GM18511 (cell line): ENCODE measurements around the gene ORC5.
"Not testable (repeated sequence)": the region's sequence is repeated elsewhere in the genome, so short reads cannot be mapped to it uniquely, and the experiment has no call there.

Experiments
- ATAC-seq: cut with Tn5 transposase; IDR thresholded peaks from one replicate; pipeline ENCODE4 v1.9.1; 2021; ENCODE audit warnings: mild to moderate bottlenecking, moderate library complexity; ENCODE audit not compliant: unreplicated experiment

Gene ORC5

DNA sequence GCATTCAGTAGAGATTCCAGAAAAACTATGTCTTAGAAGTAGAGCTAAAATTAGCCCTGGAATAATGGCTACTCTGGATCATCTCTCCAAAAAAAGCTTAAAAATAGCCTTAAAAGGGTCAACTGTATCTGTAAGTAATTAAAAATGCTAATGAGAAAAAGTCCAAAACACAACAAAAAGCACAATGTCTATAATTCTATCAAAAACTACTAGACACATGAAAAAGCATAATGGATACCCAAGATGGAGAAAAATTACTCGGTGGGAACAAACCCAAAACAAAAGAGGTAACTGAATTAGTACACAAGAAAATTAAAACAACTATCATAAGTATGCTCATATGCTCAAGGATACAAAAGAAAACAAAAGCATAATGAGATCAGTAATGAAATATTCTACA lies 15.4 kb downstream of the ORC5 start:
- no peak for ATAC-seq

DNA sequence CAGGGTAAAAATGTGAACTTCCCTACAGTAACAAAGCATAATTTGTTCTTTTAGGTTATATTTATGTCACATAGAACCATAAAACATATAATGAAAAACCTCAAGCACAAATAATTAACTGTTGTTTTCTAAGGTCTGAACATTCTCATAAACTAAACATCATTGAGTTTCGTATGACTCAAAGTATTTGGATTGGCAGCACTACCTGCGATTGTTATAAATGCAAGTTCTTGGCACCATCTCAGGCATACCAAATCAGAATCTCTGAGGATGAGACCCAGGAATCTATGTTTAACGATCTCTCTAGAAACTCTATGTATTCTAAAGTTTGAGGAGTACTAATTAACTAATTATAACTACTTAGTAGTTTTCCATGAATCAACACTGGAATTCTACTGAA lies 22.5 kb downstream of the ORC5 start:
- ATAC-seq, result no peak

DNA sequence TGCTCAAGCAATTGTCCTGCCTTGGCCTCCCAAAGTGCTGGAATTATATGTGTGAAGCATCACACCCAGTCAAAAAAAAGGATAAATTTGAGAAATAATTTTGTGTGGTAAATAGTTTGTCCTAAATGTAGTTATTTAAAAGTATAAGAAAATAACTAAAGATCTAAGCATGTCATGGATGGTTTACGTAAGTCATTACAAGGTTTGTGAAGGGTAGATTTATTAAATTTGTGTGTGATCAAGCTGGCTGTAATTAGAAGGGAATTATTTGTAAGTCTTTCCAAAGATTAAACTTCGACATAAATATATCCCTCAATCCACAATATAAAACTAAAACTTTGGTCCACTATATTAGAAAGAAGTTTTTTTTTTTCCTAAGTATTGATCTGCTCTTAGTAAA lies 28.6 kb downstream of the ORC5 start:
- ATAC-seq, result no peak

DNA sequence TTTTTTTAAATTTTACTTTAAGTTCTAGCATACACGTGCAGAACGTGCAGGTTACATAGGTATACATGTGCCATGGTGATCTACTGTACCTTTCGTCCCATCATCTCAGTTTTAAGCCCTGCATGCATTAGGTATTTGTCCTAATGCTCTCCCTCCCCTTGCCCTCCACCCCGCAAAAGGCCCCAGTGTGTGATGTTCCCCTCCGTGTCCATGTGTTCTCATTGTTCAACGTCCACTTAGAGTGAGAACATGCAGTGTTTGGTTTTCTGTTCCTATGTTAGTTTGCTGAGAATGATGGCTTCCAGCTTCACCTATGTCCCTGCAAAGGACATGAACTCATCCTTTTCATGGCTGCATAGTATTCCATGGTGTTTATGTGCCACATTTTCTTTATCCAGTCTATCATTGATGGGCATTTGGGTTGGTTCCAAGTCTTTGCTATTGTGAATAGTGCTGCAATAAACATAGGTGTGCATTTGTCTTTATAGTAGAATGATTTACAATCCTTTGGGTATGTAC lies 30.2 kb downstream of the ORC5 start:
- not testable (repeated sequence) for ATAC-seq

DNA sequence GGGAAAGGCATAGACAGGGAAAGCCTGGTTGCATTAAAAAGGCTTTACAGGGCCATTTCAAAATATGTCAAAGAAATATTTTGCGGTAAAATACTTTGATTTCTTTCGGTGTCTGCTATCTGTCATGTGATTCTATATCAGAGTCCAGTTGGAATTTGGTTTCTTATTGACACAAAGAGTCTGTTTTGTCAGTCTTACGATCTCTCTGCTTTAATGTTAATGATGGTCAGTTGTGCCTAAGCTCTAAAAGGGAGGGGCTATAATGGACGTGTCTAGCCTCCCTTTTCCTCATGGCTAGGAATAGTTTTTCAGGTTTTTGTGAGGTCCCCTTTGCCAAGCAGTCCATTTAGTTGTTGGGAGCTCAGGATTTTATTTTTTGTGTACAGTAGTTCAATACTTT lies 31.5 kb downstream of the ORC5 start:
- ATAC-seq, result no peak

DNA sequence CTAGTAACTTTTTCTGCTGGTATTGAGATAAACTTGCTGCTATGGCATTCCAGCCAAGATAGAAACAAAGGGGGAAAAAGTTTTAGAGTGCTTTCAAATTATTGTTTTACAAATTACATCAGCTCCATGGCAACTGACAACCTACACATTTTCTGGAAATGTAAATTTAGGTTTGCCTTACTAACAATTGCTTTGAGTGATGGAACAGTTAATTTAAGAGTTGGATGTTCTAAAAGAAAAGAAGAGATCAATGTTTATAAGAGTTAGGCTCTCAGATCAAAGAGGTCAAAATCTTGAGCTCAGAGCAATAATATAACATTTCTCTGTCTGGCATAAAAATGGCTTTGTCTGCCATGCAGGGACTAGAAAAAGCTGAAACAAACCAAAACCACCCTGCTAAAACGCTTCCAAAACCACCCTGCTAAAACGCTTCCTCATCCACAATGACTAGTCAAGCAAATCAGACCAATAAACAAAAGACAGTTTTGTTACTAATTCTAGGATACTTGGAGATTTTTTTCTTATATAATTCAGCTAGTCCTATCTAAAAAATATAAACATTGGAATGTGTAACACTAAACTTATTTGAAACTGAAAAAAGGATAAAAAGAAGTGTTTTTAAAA lies 32.3 kb downstream of the ORC5 start:
- no peak for ATAC-seq

DNA sequence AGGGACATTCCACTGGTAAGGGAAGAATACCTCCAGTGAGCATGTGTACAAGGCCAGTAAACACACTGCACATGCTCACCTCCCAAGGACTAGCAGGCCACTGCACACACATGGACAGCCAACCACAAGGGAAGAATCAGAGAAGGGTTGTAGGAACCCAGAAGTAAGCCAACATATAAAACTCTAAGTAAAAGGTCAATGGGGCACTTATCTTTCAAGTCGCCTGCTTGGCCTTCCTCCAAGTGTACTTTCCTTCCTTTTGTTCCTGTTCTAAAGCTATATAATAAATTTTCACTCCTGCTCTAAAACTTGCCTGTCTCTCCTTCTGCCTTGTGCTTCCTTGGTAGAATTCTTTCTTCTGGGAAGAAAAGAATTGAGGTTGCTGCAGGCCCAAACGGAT lies 33.0 kb downstream of the ORC5 start:
- ATAC-seq, result no peak

DNA sequence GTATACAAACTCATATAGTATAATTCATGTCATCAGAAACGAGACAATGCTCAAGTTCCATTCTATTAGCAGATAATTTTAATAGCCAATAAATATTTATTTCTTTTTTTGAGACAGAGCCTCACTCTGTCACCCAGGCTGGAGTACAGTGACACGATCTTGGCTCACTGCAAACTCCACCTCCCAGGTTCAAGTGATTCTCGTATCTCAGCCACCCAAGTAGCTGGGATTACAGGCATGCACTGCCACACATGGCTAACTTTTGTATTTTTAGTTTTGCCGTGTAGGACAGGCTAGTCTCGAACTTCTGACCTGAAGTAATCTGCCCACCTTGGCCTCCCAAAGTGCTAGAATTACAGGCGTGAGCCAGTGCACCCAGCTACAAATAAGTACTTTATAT lies 45.7 kb downstream of the ORC5 start:
- ATAC-seq, result no peak

DNA sequence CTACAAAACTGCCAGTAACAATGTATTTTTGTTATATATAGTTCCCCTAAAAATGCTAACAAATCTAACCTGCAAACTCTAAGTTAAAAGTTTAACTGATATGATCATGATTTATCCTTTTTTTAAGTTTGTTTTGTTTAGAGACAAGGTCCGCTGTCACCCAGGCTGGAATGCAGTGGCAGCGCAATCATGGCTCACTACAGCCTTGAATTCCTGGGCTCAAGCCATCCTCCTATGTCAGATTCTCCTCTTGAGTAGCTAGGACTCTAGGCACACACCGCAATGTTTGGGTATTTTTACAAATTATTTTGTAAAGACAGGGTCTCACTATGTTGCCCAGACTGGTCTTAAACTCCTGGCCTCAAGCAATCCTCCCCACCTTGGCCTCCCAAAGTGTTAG lies 46.6 kb downstream of the ORC5 start:
- no peak for ATAC-seq

DNA sequence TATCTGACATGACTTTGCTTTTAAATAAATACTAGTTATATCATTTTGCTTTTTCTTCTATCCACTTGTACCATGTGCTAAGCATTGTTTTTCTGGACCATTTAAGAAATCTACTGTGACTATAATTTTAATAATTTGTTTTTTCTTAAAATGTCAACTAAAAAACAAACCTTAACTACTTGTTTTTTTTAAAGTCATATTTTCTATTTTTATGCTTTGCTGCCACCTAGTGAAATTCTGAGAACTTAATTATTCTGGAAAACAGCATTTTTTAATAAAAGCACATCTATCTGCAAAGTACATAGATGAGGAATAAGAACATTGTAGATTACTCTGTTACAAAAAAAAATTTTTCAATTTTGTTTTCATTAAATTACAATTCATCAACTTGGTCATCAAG lies 47.4 kb downstream of the ORC5 start:
- no peak for ATAC-seq

DNA sequence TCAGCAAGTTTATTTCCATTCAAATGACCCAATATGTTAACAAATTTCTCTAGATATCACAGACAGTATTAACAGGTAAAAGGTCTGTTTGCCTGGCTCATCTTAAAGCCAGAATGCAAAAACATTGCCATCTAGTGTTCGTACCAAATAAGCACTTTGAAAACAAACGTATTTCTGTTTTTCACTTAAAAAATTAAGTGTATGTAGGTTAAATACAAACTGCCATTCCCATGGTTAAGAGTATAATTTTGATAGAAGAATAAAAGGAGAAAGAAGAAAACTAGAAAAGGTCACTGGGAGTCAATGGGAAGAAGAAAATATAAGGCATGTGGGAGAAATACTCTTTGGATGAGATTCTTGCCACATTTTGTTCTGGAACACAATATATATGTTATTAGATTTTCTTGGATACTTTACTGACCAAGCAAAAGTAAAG lies 51.0 kb downstream of the ORC5 start:
- no peak for ATAC-seq

DNA sequence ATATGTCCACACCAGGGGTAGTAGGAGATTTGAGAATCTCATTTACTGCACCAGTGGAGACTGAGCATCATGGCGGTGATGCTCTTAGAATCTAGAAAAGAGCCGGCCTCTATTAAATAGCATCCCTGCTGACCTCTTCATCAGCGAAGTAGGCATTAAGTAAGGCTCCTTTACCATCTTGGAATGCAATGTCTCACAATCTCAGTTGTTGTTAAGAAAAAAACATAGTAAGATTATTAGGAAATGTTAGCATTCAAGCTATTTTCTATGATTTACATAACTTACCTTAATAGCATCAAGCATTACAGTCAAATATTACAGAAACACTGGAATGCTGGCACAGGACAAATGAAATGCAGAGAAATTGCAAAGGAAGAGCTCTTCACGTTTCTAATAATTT lies 54.5 kb downstream of the ORC5 start:
- ATAC-seq, result no peak

DNA sequence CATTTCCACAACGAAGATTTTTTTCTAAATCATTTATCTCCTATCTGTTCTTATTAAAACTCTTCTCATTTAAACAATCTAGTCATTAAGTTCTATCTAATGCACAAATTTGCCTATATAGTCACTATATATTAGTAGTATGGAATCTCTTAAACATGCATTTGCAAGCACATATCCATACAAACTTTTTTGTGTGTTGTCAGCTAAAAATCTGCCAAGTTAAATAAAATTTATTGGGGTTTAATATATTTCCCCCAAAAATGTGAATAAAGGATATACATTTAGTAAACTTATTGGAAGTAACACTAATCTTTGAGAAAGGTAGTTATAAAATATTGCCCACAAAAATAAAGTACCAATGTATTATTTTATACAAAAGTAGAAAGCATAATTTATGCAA lies 55.3 kb downstream of the ORC5 start:
- no peak for ATAC-seq

DNA sequence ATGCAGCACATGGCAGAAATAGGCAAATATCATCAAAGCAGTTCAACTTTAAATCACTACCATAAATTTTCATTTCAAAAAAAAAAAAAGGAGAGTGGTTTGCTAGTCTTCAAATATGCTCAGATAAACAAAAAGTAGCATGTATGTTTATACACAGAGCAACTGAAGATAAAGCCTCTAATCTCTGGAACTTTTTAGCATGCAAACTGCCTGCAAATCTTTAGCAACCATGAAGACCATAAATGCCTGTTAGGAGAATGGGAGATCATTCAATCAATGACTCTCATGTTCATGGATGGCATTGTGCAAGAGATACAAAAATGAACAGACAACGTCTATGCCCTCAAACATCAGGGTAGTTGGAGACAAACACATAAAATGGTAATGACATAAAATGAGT lies 57.3 kb downstream of the ORC5 start:
- ATAC-seq, result no peak

DNA sequence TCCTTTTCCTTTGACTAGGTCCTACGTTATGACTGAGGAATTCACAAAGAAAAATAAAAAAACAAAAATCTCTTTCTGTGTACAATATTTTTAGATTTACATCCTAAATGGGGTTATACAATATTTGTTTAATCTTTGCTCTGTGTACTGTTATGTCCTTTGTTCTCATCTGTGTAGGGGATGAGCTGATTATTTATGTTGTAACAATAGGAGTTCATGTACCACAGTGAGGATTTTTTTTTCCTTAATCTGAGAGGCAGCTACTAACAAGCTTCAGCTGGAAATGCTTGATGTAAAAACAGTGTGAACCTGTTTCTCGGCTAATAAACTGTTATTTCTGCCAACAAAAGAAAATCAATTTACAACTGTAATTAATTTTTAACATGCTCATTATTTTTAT lies 58.0 kb downstream of the ORC5 start:
- ATAC-seq, result no peak

DNA sequence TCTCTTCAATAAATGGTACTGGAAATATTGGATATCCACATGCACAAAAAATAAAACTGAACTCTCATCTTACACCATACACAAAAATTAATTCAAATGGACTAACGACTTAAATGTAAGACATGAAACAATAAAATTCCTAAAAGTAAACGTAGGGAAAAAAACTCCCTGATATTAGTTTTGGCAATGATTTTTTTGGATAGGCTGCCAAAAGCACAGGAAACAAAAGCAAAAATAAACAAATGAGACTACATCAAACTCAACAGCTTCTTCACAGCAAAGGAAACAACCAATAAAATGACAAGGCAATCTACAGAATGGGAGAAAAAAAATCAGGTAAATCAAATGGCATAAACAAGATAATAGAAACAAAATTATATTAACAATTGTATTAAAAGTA lies 65.7 kb downstream of the ORC5 start:
- ATAC-seq, result no peak

DNA sequence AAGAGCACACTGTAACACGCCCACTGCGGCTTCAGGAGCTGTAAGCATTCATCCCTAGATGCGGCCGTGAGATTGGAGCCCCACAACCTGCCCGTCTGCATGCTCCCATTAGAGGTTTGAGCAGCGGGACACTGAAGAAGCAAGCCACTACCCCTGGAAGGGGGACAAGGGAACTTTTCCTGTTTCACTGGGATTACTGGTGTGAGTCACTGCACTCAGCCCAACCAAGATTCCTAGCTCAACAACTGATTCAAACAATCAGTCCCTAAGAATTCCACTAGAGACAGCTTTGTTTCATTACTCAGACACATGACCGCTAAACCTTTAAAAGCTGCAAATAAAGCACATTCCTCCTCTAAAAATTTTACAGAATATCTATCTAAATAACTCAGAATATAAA lies 69.8 kb downstream of the ORC5 start:
- ATAC-seq, result no peak

DNA sequence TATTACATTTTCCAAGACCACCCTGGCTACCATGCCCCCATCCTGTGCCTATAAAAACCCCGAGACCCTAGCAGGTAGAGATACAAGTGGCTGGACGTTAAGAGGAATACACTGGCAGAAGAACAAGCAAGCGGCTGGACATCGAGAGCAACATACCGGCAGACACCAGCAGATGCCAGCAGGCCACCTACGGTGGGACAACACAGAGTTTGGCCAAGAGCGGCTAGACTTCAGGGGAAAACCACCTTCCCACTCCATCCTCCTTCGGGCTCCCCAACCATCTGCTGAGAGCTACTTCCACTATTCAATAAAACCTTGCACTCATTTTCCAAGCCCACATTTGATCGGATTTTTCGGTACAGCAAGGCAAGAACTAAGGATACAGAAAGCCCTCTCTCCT lies 70.3 kb downstream of the ORC5 start:
- ATAC-seq, result no peak

DNA sequence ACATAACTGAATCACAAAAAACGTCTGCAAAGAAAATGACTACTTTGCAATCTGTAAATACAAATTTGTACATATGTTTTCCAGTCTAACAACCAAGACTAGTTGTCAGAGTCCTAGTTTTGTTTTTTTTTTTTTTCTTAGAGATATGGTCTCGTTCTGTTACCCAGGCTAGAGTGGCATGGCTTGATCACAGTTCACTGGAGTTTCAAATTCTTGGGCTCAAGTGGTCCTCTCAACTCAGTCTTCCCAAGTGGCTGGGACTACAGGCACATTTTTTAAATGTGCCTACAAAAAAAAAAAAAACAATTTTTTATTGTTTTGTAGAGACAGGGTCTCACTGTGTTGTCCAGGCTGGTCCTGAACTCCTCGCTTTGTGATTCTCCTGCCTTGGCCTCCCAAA lies 70.8 kb downstream of the ORC5 start:
- no peak for ATAC-seq

DNA sequence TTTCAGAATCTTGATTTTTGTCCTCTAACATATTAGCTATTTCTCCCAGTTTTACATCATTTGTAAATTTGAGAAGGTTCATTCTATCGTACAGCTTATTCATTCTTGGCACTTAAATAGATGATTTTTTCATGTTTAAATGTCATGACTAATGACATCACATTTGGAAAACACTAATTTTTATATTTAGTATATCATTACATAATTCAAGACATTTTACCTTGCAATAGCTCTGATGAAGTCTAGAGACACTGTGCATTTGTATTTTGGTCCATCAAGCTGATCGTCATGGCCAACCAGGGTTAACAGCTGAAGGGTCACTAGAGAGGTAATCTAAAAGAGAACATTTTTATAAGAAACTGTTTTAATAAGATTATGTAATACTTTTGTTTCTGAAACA lies 71.3 kb downstream of the ORC5 start:
- ATAC-seq, result no peak

DNA sequence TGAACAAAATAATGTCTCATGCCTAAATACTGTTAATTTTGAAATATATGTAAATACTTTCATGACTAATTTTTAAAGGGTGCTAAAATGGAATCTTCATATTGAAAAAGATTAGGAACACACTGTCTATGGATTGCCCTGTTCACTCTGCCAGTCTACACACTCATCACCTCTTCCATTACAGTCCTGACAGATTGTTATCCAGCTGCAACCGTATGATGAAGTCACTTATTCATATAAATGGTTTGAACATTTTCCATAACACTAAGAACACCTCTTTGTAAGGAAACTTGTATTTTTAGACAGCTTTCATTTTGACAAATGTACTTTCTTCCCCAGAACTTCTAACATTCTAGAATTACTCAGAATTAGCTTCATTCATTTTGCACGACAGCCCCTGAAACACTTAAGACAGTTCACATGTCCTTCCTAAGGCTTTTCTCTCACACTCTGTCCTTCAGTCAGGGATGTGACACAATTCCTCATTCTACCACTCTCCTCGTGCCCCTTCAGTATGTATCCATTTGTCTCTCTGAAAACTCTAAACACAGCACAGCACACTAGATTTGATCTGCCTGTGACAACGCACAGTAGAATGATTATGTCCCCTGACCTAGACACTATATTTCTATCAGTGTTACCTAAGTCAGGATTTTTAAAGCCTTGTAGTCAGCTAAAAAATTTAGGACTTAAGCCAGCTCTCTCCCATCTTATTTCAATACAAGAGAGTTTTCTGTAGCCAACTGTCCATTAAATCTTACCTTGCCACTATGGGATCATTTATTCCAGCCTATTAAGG lies 71.9 kb downstream of the ORC5 start:
- no peak for ATAC-seq

DNA sequence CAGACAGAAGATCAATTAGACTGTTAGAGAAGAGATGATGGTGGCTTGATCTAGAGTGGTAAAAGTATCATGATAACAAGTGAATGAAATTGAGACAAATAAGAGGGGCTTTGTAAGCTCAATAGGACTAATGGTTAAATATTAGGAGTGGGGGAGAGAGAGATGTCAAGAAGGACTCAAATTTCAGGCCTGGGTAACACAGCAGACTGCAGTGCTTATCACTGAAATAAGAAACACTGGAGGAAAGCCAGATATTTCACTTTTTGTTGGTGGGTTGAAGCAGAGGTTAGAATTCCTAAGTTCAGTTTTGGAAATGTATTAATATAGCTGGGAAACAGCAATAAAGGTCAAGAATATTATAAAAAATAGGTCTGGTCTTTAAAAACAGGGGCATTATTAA lies 74.6 kb downstream of the ORC5 start:
- no peak for ATAC-seq

DNA sequence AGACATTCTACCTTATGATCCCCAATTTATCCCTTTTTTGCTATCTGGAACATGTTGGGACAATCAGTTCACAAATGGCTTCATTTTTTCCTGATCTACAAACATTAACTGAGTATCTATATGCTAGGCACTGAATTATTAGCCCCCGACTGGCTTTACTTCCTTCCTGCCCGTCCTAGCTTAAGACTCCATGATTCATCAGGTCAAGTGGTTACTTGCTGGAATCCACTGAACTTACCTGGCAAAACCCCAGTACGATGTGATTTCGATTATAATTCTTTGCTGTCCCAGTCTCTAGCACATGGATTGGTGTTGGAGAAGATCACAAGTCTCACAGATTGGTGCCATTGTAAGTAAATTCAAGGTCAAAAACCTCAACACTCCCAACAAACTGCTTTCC lies 77.1 kb downstream of the ORC5 start:
- ATAC-seq, result no peak
